Stimulated activated CD8-positive, alpha-beta memory T cell treated with anti-CD3 and anti-CD28 coated beads, Interleukin-7, amount 100 ng/mL, for 4 hours (primary cell): ENCODE data around the gene CXCL12.

ENCODE experiments used
- DNase-seq, 2 donors: peaks; one replicate each; pipeline ENCODE4 v3.0.0-alpha.2; 2020; ENCODE audit warnings: low read depth in 2 of 2

Gene CXCL12

GRCh38 chr10:44335330-44336021, 49.4 kb downstream of the CXCL12 start:
- DNase-seq = no peak

GRCh38 chr10:44334621-44335184, 50.2 kb downstream of the CXCL12 start:
- no peak for DNase-seq

GRCh38 chr10:44334091-44334490, 50.8 kb downstream of the CXCL12 start:
- no peak for DNase-seq

GRCh38 chr10:44333511-44333910, 51.4 kb downstream of the CXCL12 start:
- DNase-seq = no peak

- DNase-seq = no peak
These were observed 52.4 kb downstream of the CXCL12 start for GRCh38 chr10:44332465-44332864.

GRCh38 chr10:44330431-44330830, 54.5 kb downstream of the CXCL12 start:
- DNase-seq = no peak

GRCh38 chr10:44327461-44327860, 57.4 kb downstream of the CXCL12 start:
- DNase-seq = no peak
